A549 (cell line): Measurements from ENCODE around the gene WDR19. TPM values are rescaled to one million over a fixed set of nuclear protein-coding genes. Genes with fewer than 3 reads are reported as not detected.

Source experiments
- ATAC-seq, 2 experiments: fragments of 200-7000 bp in 1 of 2; fragments of >200 bp in 1 of 2; cut with Nextera tagmentation in 1 of 2; cut with Tn5 transposase in 1 of 2; 3 replicates each; pipeline versions ENCODE4 v1.8.0 to v1.9.1; 2018 to 2020; ENCODE audit warnings: mild to moderate bottlenecking in 1 of 2, moderate library complexity in 1 of 2
- CTCF ChIA-PET: fragments of 300-600 bp; sonication (Branson Sonifier 250); formaldehyde crosslinking; extraction: SDS; loops from one replicate; lab custom pipeline; 2021; ENCODE audit warnings: antibody characterized with exemption, inconsistent platforms; lab: Yijun Ruan, JAX
- POLR2A ChIA-PET: fragments of 350-600 bp; formaldehyde crosslinking; extraction: SDS; loops from one replicate; lab custom pipeline; 2021; ENCODE audit warnings: antibody characterized with exemption, inconsistent platforms; lab: Yijun Ruan, JAX
- DNase-seq, 2 experiments: peaks; one replicate each; pipeline versions ENCODE4 v3.0.0 to v3.0.0-alpha.2; 2011 to 2016; ENCODE audit warnings: low read depth in 1 of 2, low spot score in 1 of 2
- FAIRE-seq: peaks from 2 replicates; lab custom pipeline; 2011; peaks lifted over from hg19 to GRCh38; lab: Jason Lieb, UNC
- H3K27ac ChIP-seq, 2 experiments: fragments of >200 bp; sonication (Bioruptor Twin); formaldehyde crosslinking; 3 replicates each; pipeline ENCODE4 v1.5.1; 2016 to 2017
- H3K4me1 ChIP-seq: fragments of >200 bp; sonication (Bioruptor Twin); formaldehyde crosslinking; 3 replicates; pipeline ENCODE4 v1.6.1; 2016
- H3K4me2 ChIP-seq: fragments of >200 bp; sonication (Bioruptor Twin); formaldehyde crosslinking; 3 replicates; pipeline ENCODE4 v1.6.1; 2016
- H3K4me3 ChIP-seq: fragments of >200 bp; sonication (Bioruptor Twin); formaldehyde crosslinking; 3 replicates; pipeline ENCODE4 v1.5.1; 2016
- H3K9me3 ChIP-seq: fragments of >200 bp; sonication (Bioruptor Twin); formaldehyde crosslinking; 3 replicates; pipeline ENCODE4 v1.6.1; 2016
- EHF ChIP-seq: fragments of 250-450 bp; sonication (Bioruptor Pico); IDR thresholded peaks from 2 replicates; pipeline ENCODE4 v1.5.0; 2020; ENCODE audit warnings: mild to moderate bottlenecking
- HMGXB4 ChIP-seq: fragments of 250-450 bp; sonication (Bioruptor Pico); IDR thresholded peaks from 2 replicates; pipeline ENCODE4 v1.5.0; 2021; ENCODE audit warnings: mild to moderate bottlenecking, moderate library complexity, borderline replicate concordance
- PHF8 ChIP-seq: fragments of 200-600 bp; sonication (generic); IDR thresholded peaks from 2 replicates; pipeline ENCODE4 v1.6.1; 2016; ENCODE audit warnings: low read depth, mild to moderate bottlenecking, antibody characterized with exemption, moderate library complexity, borderline replicate concordance
- RARB ChIP-seq: fragments of 250-450 bp; sonication (Bioruptor Pico); IDR thresholded peaks from 2 replicates; pipeline ENCODE4 v1.8.0; 2021; ENCODE audit warnings: mild to moderate bottlenecking, moderate library complexity
- WGBS: methylation state at CpG from one replicate; pipeline ENCODE4 v1.1.6; 2017; ENCODE audit errors: missing lambda C conversion rate; 5-methylcytosine and 5-hydroxymethylcytosine counted together
- polyA plus RNA-seq, 4 experiments: library from polyadenylated mRNA; depleted of rRNA in 3 of 4; stranded (reverse); fragments of >200 nt; fragmentation: RNase III in 1 of 4; extraction: RNeasy Plus Mini Kit Qiagen cat#74134 plus additional on column Dnase treatment in 1 of 4; gene quantifications; 2 replicates in 3 of 4; 3 replicates in 1 of 4; pipeline ENCODE4 v1.2.3, GENCODE V29; 2011 to 2017
- small RNA-seq, 6 experiments: library from RNA; depleted of rRNA; stranded (forward); fragments of <200 nt; gene quantifications; one replicate each; pipeline ENCODE3, GENCODE V24; 2012

The WDR19 gene
- polyA plus RNA-seq, 2 of the 4 experiments (the other 2 are of a cell fraction), result 12.1 to 30.1 TPM

GRCh38 chr4:39331191-39331590, 148.9 kb downstream of the WDR19 start:
- CTCF ChIA-PET, result no interaction called here
- FAIRE-seq, result no peak

More at GRCh38 chr4:39331191-39331590, 148.9 kb downstream of the WDR19 start:
- DNase-seq (no peak), ATAC-seq (no peak)
- H3K4me1 ChIP-seq, result no peaks in the 10 kb centered on the region
- H3K9me3 ChIP-seq, result no peaks in the 10 kb centered on the region
- H3K4me2 ChIP-seq, result no peak overlapping the region
- H3K27ac ChIP-seq, result no peak overlapping the region
- 86% methylated on average over 2 of the region's 2 CpGs for WGBS
- no peak overlapping the region for H3K4me3 ChIP-seq
- POLR2A ChIA-PET, result no interaction called here
- no peak for TF ChIP-seq PHF8
- no peak for TF ChIP-seq HMGXB4
- no peak for TF ChIP-seq RARB (CRISPR knock-in tag)
- no peak for TF ChIP-seq EHF (CRISPR knock-in tag)

Small RNAs within 50 kb of the gene (small RNA-seq; reads per million reads assigned to genes)
- 0 to 0.26 (median 0) reads per million in 6 experiments for gene RNU6-32P

Other genes with a start within 250 kb of the WDR19 start
- 38.5 and 45.1 TPM in 2 replicates for gene TMEM156, start 150.1 kb upstream of the WDR19 start, polyA plus RNA-seq (2011; rRNA removed)
- 9.2 to 10.9 TPM (median 10.4 TPM) in 3 replicates for gene TMEM156, start 150.1 kb upstream of the WDR19 start, polyA plus RNA-seq (2017; fragmentation: RNase III; extraction: RNeasy Plus Mini Kit Qiagen cat#74134 plus additional on column Dnase treatment)
- gene KLHL5, start 120.3 kb upstream of the WDR19 start, polyA plus RNA-seq (2011; rRNA removed), result 98.6 and 108 TPM in 2 replicates
- gene KLHL5, start 120.3 kb upstream of the WDR19 start, polyA plus RNA-seq (2017; fragmentation: RNase III; extraction: RNeasy Plus Mini Kit Qiagen cat#74134 plus additional on column Dnase treatment), result 51.9 to 63.2 TPM (median 62.4 TPM) in 3 replicates
- gene RFC1, start 183.8 kb downstream of the WDR19 start, polyA plus RNA-seq (2011; rRNA removed), result 33.2 and 46.5 TPM in 2 replicates
- gene RFC1, start 183.8 kb downstream of the WDR19 start, polyA plus RNA-seq (2017; fragmentation: RNase III; extraction: RNeasy Plus Mini Kit Qiagen cat#74134 plus additional on column Dnase treatment), result 24.5 to 28.1 TPM (median 25.5 TPM) in 3 replicates
- 0.87 and 0.97 TPM in 2 replicates for gene KLB, start 224.4 kb downstream of the WDR19 start, polyA plus RNA-seq (2011; rRNA removed)
- gene KLB, start 224.4 kb downstream of the WDR19 start, polyA plus RNA-seq (2017; fragmentation: RNase III; extraction: RNeasy Plus Mini Kit Qiagen cat#74134 plus additional on column Dnase treatment), result 0.49 to 0.57 TPM (median 0.51 TPM) in 3 replicates